Ascending aorta (tissue), 2 donors: ENCODE data around the gene ACOT8. TPM values are rescaled to one million over a fixed set of nuclear protein-coding genes. Genes with fewer than 3 reads are reported as not detected.
"Not testable (repeated sequence)": the region's sequence is repeated elsewhere in the genome, so short reads cannot be mapped to it uniquely, and the experiment has no call there.

Source experiments
- DNase-seq, 2 donors: peaks; one replicate each; pipeline ENCODE4 v3.0.0-alpha.2; 2019; ENCODE audit warnings: low spot score in 2 of 2
- H3K27ac ChIP-seq, 2 donors: fragments of 200-600 bp; sonication (generic); one replicate each; pipeline ENCODE4 v1.5.1; 2016 to 2017; ENCODE audit warnings: mild to moderate bottlenecking in 1 of 2
- H3K27me3 ChIP-seq: fragments of 200-600 bp; sonication (generic); one replicate; pipeline ENCODE4 v1.5.1; 2017
- H3K36me3 ChIP-seq, 2 donors: fragments of 200-600 bp; sonication (generic); one replicate each; pipeline ENCODE4 v1.5.1; 2016
- H3K4me1 ChIP-seq, 2 donors: fragments of 200-600 bp; sonication (generic); one replicate each; pipeline ENCODE4 v1.5.1; 2016 to 2017; ENCODE audit warnings: mild to moderate bottlenecking in 1 of 2
- H3K4me3 ChIP-seq, 2 donors: fragments of 200-600 bp; sonication (generic); one replicate each; pipeline ENCODE4 v1.5.1; 2016 to 2017; ENCODE audit warnings: mild to moderate bottlenecking in 1 of 2
- H3K9me3 ChIP-seq, 2 donors: fragments of 200-600 bp; sonication (generic); one replicate each; pipeline ENCODE4 v1.5.1; 2016
- CTCF ChIP-seq, 3 experiments: fragments of 200-600 bp in 2 of 3; fragments of 450-650 bp in 1 of 3; sonication (generic) in 2 of 3; IDR thresholded peaks; one replicate each; pipeline ENCODE4 v1.5.1; 2016 to 2019; ENCODE audit warnings: antibody characterized with exemption in 3 of 3, mild to moderate bottlenecking in 1 of 3, moderate library complexity in 1 of 3
- intact Hi-C: fragments of 100-400 bp; cut with DNase I; formaldehyde crosslinking; loops from one replicate; pipeline ENCODE4 v1.15.1; 2023
- total RNA-seq: library from RNA; depleted of rRNA; stranded (reverse); fragments of >200 nt; gene quantifications from one replicate; pipeline ENCODE4 v1.1.0, GENCODE V29; 2016

ACOT8 gene
- total RNA-seq, 1 donor from 2014 or later: 34.4 TPM

- H3K36me3 ChIP-seq: peaks cover 51 to 52% of the 10 kb centered on the region in 2 donors
- no peaks in the 10 kb centered on the region for H3K9me3 ChIP-seq
- intact Hi-C loops: loop anchor here (5.0 kb wide), 2 partner anchors 72 to 122 kb away; partner anchors contain the start of genes PCIF1 and ZSWIM1
- no peak for TF ChIP-seq CTCF (IDR thresholded peaks at IDR 0.05)
- H3K4me1 ChIP-seq: peaks cover 4 to 5% of the 10 kb centered on the region in 2 donors
- H3K4me3 ChIP-seq: no peak overlapping the region
- no peaks in the 10 kb centered on the region for H3K27me3 ChIP-seq
- DNase-seq: no peak
- H3K27ac ChIP-seq: no peak overlapping the region
Measured at GRCh38 chr20:45810191-45810970, 46.8 kb downstream of the ACOT8 start.

- Histone ChIP-seq H3K27me3 (no peaks in the 10 kb centered on the region), H3K36me3 (peaks cover 55 to 60% of the 10 kb centered on the region in 2 donors), H3K4me1 (no peaks in the 10 kb centered on the region), H3K27ac (no peak overlapping the region), H3K9me3 (no peaks in the 10 kb centered on the region), H3K4me3 (no peak overlapping the region)
- intact Hi-C loops: no loop called here
- DNase-seq: no peak
- no peak for TF ChIP-seq CTCF (IDR thresholded peaks at IDR 0.05)
Measured at GRCh38 chr20:45801851-45802250, 55.3 kb downstream of the ACOT8 start.

- H3K4me1 ChIP-seq: no peaks in the 10 kb centered on the region
- H3K27me3 ChIP-seq: no peaks in the 10 kb centered on the region
- H3K9me3 ChIP-seq: no peaks in the 10 kb centered on the region
- intact Hi-C loops: loop anchor here (1.0 to 5.0 kb wide), 4 partner anchors 37 to 133 kb away; partner anchors contain the start of genes ACOT8, CTSA, NEURL2 and PCIF1
- H3K36me3 ChIP-seq: peaks cover 47 to 58% of the 10 kb centered on the region in 2 donors
- DNase-seq: peak in 1 of 2 donors; percentile 82
- H3K4me3 ChIP-seq: no peak overlapping the region
- peak overlapping the region; percentile 44 to 51 for H3K27ac ChIP-seq
- TF ChIP-seq CTCF (IDR thresholded peaks at IDR 0.05): peak; percentile 70 to 77 (median 75)
Measured at GRCh38 chr20:45798935-45799642, 58.1 kb downstream of the ACOT8 start.

- intact Hi-C loops: loop anchor here (2.0 to 5.0 kb wide), 2 partner anchors 59 to 134 kb away; partner anchors contain the start of genes ACOT8, PCIF1 and ZSWIM3
- H3K27ac ChIP-seq, H3K4me3 ChIP-seq, DNase-seq, H3K4me1 ChIP-seq, H3K9me3 ChIP-seq, H3K27me3 ChIP-seq: not testable (repeated sequence)
- H3K36me3 ChIP-seq: peaks cover 36 to 52% of the 10 kb centered on the region in 2 donors
Measured at GRCh38 chr20:45797955-45798354, 59.2 kb downstream of the ACOT8 start.

GRCh38 chr20:45797510-45797909 lies 59.7 kb downstream of the ACOT8 start:
- H3K4me1 ChIP-seq, H3K4me3 ChIP-seq, H3K27me3 ChIP-seq, H3K9me3 ChIP-seq, H3K27ac ChIP-seq, DNase-seq: not testable (repeated sequence)
- intact Hi-C loops: loop anchor here (5.0 kb wide), 1 partner anchor 135 kb away; the partner anchor contains the start of gene PCIF1
- peaks cover 31 to 48% of the 10 kb centered on the region in 2 donors for H3K36me3 ChIP-seq

- intact Hi-C loops: loop anchor here (5.0 kb wide), 1 partner anchor 136 kb away; the partner anchor contains the start of gene PCIF1
- Histone ChIP-seq H3K27ac (no peak overlapping the region), H3K9me3 (no peaks in the 10 kb centered on the region), H3K36me3 (peaks cover 21 to 38% of the 10 kb centered on the region in 2 donors), H3K4me1 (peaks cover 4% of the 10 kb centered on the region in 2 donors), H3K4me3 (no peak overlapping the region), H3K27me3 (no peaks in the 10 kb centered on the region)
- no peak for DNase-seq
- TF ChIP-seq CTCF (IDR thresholded peaks at IDR 0.05): no peak
Measured at GRCh38 chr20:45796337-45797065, 60.7 kb downstream of the ACOT8 start.
